ENCODE data around the gene TEX38.

GRCh38 chr1:46654012-46654411 lies 17.6 kb upstream of the TEX38 start:
- no peak for TF ChIP-seq CTCF (IDR thresholded peaks at IDR 0.05)
- TF ChIP-seq POLR2A (IDR thresholded peaks at IDR 0.05) = no peak
